Kidney glomerular epithelial cell (primary cell): ENCODE data around the gene TMEM260.
A peak's percentile ranks its signal among the peaks of the same experiment; 100 is the strongest.
"Not testable (repeated sequence)": the region's sequence is repeated elsewhere in the genome, so short reads cannot be mapped to it uniquely, and the experiment has no call there.

ENCODE experiments used
- DNase-seq: peaks from one replicate; lab custom pipeline; 2025; lab: John Stamatoyannopoulos, UW

TMEM260 gene

DNA sequence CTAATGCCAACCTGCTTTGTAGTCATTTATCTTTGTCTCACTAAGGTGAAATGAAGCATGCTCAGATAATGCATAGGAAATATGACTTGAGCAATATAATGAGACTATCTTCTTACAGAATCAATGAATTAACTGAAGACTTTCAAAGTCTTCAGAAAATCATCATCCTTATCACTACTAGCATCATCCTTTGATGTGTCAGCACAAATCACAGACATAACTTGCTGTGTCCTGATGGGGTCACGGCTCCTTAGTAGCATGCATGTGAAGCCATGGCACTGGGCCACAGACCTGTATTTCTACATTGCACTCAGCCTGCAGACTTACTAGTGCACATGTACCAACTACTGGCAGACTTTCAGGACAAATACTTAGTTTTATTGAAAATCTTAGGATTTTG is 18.9 kb downstream of the TMEM260 start:
- no peak for DNase-seq

DNA sequence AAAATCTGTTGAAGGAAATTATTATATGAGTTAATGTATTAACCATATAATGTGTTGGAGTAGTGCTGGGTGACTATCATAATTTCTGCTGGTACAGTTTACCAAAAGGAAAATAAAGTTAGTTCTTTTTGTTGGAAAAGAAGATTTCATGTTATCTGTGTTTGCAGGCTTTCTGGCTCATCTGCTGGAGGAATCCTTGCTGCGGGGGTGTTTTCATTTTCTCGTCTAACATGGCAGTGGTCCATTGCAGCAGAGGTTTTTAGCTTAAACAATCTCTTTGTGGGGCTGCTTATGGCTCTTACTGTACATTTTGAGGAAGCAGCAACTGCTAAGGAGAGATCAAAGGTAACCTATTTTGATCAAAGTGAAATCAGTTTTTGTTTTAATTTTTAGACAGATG is 24.1 kb downstream of the TMEM260 start:
- DNase-seq: no peak

DNA sequence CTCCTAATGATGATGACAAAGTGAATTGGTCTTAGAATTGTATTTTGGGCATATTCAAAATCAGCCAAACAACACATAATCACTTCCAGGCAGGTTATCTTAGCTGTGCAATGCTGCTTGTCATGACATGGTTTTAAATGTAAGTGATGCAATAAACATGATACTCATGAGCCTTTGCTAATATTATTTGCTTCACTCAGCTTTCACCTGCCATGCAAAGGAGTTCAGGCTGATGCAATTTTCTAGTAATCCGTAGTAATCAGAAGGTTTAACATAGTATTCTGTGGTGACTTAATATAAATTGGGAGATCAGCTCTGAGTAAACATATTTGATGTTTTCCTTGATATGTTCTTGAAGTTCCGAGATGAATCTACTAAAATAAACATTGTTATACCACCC is 29.1 kb downstream of the TMEM260 start:
- DNase-seq: no peak

DNA sequence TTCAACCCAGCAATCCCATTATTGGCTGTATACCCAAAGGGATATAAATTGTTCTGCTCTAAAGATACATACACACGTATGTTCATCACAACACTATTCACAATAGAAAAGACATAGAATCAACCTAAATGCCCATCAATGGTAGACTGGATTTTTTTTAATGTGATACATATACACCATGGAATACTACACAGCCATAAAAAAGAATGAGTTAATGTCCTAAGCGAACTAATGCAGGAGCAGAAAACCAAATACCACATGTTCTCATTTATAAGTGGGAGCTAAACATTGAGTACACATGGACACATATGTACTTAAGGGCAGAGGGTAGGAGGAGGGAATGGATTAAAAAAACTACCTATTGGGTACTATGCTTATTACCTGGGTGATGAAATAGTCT is 32.1 kb downstream of the TMEM260 start:
- DNase-seq: not testable (repeated sequence)

DNA sequence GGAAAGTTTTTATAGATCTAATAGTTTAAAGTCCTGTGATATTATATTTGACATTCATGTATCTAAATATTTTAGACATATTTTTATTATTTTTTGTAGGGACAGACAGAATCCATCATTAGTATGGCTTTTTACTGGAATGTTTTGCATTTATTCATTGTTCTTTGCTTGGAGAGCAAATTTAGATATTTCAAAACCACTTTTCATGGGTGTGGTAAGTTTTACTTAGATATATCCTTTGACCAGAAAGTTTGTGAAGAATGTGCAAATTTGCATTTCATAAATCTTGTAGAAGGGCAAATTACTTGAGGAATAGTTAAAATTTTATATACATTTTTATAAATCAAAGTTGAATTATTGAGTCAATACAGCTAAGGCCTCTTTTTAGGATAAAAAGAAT is 37.5 kb downstream of the TMEM260 start:
- DNase-seq: no peak

DNA sequence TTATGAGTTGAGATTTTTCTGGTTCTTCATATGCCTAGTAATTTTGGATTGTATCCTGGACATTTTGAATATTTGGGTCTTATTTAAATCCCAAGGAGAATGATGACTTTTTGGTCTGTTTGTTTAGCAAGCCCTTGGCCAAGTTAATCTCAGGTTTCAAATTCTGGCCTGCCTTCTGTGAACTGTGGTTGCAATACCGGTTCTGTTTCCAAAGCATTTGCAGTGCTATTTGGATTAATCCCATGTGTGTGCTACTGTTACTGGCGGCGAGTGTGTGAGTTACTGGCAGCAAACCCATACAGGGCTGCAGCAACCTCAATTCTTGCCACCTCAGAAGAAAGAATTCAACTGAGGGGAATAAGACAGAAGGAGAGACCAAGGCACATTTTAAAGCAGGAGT is 51.1 kb downstream of the TMEM260 start:
- no peak for DNase-seq

DNA sequence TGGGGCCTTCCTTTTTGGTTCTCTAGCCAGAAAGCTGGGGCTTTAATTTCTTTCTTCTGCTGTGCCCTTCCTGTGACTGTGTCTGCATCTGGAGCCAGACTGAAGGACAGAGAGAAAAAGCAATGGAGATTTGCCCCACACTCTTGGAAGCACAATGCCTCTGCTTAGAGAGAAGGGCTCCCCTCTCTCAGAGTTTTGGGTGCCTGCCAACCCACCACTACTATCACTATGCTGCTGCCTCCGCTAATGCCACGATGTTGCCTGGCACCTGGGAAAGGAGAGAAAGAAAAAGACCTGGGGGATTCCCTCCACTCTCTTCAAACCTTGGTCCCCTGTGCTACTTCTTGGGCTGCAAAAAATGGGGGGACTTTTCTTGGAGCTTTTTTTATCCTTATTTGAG is 52.6 kb downstream of the TMEM260 start:
- no peak for DNase-seq

DNA sequence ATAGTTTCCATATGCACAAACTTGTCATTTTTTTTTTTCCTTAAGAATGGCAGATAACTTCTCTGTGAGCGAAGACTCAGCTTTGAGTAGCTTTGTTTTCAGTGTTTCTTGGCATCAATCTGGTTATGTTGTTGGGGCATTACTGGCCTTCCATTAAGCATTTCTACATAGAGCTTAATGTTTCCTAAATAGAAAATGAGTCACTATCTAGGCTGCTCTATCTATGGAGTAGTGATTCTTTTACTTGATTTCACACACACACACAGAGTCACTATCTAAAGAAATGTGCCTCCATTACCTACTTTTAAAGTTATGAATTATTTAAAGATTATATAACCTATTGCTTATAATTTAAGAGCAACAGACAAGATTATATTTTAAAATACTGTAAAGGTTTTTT is 53.9 kb downstream of the TMEM260 start:
- no peak for DNase-seq

DNA sequence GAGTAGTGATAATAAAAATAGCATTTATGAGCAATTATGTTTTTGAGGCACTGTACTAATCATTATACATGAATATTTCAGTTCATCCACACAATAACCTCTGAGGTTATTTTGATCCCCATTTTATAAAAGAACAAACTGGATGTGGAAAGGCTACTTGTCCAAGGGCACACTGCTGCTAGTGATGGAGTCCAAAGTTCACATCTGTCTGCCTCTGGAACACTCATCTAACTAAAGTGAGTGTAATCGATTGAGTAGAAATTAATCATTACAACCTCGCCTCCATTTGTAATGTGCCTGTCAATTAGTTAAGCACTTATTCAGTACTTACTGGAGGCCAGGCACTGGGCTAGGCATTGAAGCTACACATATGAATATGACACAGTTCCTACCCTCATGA is 55.4 kb downstream of the TMEM260 start:
- DNase-seq: no peak

DNA sequence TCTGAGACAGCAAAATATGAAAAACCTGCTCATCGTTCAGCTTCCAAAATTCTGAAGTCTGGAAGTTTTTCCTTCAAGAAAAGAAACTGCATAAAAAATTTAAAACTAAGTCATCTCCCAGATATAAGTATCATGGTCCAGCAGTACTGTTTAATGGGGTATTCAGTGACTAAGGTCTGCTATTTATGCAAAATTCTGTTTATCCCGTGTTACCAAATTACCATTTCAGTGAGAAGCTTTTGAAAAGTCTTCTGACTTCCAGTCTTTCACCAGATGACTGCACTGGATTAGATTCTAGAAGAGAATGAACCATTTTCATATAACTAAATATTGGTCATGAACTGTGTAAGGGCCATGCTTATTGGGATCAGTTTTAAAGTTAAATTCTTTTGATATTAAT is 67.9 kb downstream of the TMEM260 start:
- DNase-seq: no peak

DNA sequence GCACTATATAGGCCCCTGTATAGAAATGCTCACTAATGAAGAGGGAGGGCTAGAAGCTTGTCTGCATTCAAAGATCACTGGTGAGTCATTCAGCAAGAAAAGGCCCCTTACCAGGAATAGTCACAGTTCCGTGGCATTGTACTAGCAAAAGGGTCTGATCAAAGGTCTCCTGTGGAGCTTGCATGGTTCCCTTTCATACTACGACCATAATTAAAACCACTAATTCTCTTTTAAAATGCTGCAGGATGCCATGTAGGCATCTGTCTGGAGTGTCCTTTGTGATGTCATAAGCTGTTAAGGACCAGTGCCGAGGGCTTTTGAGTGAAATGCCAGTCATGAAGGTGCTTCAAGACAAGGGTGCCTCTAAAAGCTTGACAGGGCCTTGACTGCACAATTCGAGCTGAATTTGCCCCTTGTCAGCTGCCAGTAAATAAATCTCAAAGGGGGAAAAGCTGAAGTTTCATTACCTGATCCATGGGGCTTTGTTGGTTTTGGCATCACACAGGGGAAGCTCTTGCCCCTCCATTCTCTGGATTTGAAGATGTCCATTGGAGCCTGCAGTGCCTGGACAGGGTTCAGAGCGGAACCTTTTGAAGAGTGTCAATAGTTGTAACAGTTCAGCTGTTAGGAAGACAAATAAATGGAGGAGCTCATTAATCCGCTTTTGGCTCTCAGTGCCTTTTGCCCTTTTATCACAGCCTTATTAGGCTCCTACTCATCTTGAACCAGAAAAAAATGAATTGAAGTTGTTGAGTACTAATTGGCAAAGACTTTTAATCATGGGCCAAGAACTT is 69.1 kb downstream of the TMEM260 start:
- no peak for DNase-seq

DNA sequence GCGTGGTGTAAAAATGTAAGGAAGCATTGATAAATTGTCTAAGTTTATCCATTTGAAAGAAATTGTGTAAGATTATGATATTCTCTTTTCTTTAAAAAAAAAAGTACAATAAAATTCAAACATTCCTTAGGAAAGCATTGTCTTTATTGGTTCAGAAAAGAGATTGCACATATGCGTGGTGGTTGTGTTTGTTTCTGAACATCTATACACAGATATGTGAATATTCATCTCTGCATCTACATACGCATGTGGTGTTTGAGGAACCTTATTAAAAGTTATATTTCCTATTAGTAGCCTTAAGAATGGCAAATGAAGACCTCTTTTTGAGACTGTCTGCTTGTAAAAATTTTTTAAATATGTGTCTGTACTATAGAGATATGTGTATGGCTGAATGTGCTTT is 69.8 kb downstream of the TMEM260 start:
- DNase-seq: no peak

DNA sequence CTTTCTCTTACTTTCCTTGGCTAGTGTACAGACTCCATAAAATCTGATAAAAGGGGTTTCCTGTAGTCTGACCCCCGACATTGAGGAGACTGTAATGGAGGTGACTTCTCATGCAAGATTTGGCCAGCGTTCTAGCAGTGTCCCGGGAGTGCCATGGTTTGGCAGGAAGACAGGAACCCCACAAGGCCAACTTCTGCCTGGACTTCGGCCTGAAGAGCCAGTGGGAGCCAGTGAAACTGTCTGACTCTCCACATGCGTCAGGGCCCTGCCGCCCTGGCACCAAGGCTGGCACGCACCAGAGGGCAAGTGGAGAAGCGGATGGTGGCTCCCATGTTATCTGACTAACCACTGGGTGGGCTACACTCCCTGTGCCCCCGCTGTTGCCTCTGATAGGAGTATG is 70.5 kb downstream of the TMEM260 start:
- no peak for DNase-seq

DNA sequence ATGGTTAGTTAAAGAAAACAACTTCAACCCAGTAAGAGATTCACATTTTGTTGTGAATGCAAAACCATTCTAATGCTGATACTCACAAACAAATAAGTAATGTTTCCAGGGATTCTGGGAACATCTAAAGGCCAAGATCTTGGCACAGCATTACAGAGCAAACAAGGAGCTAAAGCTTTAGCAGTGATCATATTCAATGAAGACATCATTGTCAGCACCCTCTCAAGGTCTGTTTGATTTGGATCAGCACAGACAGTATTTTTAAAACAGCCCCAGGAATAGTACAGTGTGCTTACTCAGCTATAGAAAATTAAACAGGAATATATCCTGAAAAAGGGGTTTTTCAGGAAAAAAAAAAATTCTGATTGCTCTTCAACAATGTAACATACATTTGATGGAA is 71.4 kb downstream of the TMEM260 start:
- DNase-seq: no peak

DNA sequence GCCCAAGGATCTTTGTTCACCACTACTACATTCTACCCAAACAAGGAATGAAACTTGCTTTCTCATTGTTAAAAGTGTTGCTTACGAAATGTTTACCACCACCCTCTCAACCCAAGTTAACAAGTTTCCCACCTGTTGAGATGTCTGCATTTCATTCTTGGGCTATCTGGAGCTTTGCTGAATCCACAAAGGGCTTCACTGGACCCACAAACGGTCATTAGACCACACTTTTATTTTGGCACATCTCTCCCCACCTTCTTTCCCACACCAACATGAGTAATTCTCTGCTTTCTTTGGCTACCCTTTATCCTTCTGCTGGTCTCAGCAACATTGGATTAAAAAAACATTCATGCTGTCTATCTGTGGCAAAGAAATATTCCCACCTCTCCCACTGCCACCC is 78.0 kb downstream of the TMEM260 start:
- no peak for DNase-seq

DNA sequence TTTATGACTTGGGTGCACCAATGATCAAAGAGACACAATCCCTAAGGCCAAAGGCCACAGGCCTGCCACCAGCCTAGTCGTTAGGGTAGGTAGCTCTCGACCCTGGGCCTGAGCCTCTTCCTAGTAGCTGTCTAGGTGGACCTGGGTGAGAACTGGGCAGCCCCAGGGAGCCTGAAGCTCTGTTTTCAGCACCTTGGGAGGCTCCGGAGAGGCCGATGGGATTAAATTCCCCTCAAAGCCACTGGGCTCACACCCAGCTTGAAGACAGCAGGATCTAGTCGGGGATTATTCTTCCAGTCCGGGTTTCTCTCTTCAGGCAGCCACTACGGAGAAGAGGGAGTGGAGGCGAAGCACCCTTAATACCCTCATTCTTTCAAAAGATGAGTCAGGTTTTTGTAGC is 79.8 kb downstream of the TMEM260 start:
- DNase-seq: no peak

DNA sequence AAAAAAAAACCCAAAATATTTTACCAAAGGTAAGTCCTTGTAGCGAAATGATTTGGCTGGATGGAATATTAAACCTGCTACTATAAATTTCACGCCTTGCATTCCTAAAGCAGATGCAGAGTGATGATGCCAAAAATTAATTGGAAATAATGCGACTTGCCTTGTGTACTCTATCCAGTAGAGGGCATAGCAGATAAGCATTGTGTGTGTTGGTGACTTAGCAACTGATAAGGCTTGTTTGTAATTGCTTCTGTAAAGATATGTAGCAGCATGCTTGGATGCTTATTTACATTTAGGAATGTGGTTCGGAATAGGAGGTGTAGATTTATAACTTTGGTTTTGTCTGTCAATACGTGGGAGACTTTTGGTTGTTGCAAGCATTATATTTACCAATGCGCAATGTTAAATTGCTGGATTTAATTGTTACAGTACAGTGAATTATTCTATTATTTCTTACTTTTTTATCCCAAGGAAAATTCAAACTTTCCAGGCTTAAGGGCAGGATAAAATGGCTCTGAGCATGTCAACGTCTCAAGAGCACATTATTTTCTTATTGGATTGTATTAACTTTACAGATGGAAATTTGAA is 80.5 kb downstream of the TMEM260 start:
- DNase-seq: peak; percentile 51

DNA sequence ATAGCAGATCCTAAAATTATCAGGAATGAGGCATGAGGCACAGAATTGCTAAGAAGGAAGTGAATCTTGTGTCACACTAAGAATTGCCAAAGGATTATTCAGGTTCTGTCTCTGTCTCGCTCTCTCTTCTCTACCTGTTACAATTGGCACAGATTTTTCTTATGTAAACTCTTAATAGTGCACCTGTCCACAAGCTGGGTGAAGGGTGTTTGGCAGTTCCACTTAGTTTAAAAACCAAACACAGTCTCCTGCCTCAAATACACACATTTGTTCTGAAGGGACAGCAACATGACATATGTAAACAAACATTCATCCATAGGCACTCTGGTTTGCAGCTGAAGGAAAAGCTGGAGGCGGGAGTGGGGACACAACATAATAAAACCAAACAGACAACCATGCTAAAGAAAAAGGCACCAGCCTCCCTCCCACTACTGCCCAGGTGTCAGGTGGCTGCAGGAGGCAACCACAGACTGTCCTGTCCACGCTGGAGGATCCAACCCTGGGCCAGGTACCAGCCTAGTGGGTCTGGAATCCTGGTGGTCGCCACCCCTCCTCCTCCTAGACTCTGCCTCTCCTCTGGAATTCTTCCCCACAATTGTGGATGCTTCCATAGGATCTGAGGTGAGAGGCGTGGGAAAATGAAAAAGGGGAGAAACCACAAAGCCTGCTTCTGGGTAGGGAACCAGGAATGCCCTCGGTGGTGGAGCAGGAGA is 81.2 kb downstream of the TMEM260 start:
- no peak for DNase-seq

DNA sequence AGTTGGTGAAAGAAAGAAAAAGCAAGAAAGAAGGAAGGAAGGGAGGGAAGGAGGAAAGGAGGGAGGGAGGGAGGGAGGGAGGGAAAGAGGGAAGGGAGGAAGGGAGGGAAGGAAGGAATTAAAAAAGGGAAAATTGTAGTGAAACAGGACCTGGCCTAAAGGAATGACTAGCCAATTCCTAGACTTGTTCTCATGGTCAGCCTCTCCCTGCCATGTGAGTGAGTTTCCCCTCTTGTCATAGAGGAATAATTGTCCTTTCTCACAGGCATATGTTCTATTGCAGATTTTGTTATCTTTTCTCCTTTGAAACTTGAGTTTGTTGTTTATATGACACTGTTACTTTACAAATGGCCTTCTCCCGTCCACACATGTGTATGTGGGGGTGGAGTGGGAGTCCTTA is 81.9 kb downstream of the TMEM260 start:
- DNase-seq: no peak

DNA sequence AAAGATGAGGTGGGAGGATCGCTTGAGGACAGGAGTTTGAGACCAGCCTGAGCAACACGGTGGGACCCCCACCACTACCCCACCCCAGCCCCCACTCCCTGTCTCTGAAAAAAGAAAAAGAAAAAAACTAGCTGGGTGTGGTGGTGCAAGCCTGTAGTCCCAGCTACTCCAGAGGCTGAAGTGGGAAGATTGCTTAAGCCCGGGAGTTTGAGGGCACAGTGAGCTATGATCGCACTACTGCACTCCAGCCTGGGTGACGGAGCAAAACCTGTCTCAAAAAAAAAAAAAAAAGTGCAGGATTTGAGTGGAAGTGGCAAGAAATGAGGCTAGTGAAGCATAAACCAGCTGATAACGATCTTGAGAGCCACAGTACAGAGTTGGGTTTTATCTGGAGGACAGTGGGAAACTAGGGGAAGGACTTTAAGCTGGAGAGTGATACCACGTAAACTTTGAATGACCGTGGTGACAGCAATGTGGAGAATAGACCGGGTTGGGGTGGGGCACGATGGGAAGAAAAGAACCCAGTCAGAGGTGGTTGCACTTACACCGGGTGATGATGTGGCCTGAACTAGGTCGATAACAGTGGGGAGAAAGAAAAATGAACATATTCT is 85.3 kb downstream of the TMEM260 start:
- DNase-seq: no peak

DNA sequence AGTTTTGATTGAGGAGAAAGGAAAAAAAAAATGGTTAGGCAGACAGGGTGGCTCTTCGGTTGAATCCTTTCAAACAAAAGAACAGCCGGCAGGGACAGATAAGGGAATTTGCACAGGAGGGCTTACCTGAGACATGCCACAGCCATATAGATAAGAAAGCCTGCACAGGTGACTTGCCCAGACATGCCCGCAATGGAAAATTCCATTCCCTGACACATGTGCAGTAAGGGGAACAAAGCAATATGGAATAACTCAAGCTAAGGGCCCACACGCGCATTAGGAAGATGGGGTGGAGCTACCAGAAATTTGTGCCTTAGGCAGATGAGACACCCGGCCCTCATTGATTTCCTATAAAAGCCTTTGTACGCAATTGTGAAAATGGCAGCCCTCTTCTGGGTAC is 86.7 kb downstream of the TMEM260 start:
- no peak for DNase-seq

DNA sequence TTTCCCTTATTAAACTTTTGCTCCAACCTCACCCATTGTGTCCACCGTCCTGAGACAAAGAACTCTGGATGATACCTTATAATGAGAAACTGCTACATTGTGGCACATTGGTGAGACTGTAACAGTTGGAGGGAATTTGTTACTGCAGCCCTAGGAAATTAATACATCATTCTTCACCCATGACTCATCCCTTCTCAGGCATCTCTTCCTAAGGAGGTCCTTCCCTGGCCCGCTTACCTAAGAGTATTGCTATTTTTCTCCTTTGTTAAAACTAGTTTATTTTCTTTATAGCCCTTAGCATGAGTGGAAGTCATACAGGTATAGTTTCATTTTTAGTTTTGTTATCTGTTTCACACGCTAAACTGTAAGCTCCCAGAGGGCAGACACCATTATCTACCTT is 87.1 kb downstream of the TMEM260 start:
- DNase-seq: peak; percentile 78

DNA sequence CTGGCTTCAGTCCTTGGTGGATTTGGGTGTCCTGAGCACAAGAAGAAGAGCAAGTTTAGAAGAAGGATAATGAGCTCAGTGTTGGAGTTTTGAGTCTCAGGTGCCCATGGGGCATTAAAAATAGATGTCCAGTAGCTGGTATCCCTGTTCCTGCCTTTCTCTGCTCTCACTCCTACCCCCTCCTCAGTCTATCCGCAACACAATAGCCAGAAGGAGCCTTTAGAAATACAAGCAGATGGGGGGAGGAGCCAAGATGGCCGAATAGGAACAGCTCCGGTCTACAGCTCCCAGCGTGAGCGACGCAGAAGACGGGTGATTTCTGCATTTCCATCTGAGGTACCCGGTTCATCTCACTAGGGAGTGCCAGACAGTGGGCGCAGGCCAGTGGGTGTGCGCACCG is 87.7 kb downstream of the TMEM260 start:
- not testable (repeated sequence) for DNase-seq
